ENCODE results near the gene ANAPC1. TPM values are rescaled to one million over a fixed set of nuclear protein-coding genes. Genes with fewer than 3 reads are reported as not detected.
"Not testable (repeated sequence)": the region's sequence is repeated elsewhere in the genome, so short reads cannot be mapped to it uniquely, and the experiment has no call there.

The ANAPC1 gene
- total RNA-seq, 1 donor from 2014 or later = 44.3 TPM

- H3K9me3 Mint-ChIP-seq (ENCODE audit: unreplicated experiment); H3K27me3 Mint-ChIP-seq (ENCODE audit: unreplicated experiment); H3K4me1 Mint-ChIP-seq (ENCODE audit: unreplicated experiment); H3K27ac Mint-ChIP-seq (ENCODE audit: unreplicated experiment); H3K36me3 Mint-ChIP-seq (ENCODE audit: low read depth, unreplicated experiment); H3K4me3 Mint-ChIP-seq (ENCODE audit: unreplicated experiment): not testable (repeated sequence)
- TF ChIP-seq CTCF (IDR thresholded peaks at IDR 0.05; ENCODE audit: unreplicated experiment) = peak; percentile 52
- peak; percentile 85 for DNase-seq (ENCODE audit: low spot score)
Measured at GRCh38 chr2:111747410-111748115, 136.4 kb downstream of the ANAPC1 start.

GRCh38 chr2:111744751-111745150 lies 139.2 kb downstream of the ANAPC1 start:
- not testable (repeated sequence) for H3K27me3 Mint-ChIP-seq (ENCODE audit: unreplicated experiment); H3K36me3 Mint-ChIP-seq (ENCODE audit: low read depth, unreplicated experiment); H3K4me1 Mint-ChIP-seq (ENCODE audit: unreplicated experiment); H3K4me3 Mint-ChIP-seq (ENCODE audit: unreplicated experiment); DNase-seq (ENCODE audit: low spot score); H3K9me3 Mint-ChIP-seq (ENCODE audit: unreplicated experiment); H3K27ac Mint-ChIP-seq (ENCODE audit: unreplicated experiment)

GRCh38 chr2:111741517-111741916 lies 142.5 kb downstream of the ANAPC1 start:
- H3K27me3 Mint-ChIP-seq (ENCODE audit: unreplicated experiment); H3K36me3 Mint-ChIP-seq (ENCODE audit: low read depth, unreplicated experiment); H3K4me3 Mint-ChIP-seq (ENCODE audit: unreplicated experiment); H3K9me3 Mint-ChIP-seq (ENCODE audit: unreplicated experiment); H3K4me1 Mint-ChIP-seq (ENCODE audit: unreplicated experiment); H3K27ac Mint-ChIP-seq (ENCODE audit: unreplicated experiment); DNase-seq (ENCODE audit: low spot score): not testable (repeated sequence)

GRCh38 chr2:111735838-111736721 lies 147.9 kb downstream of the ANAPC1 start:
- not testable (repeated sequence) for H3K9me3 Mint-ChIP-seq (ENCODE audit: unreplicated experiment); H3K27ac Mint-ChIP-seq (ENCODE audit: unreplicated experiment); H3K27me3 Mint-ChIP-seq (ENCODE audit: unreplicated experiment); DNase-seq (ENCODE audit: low spot score); H3K36me3 Mint-ChIP-seq (ENCODE audit: low read depth, unreplicated experiment); H3K4me1 Mint-ChIP-seq (ENCODE audit: unreplicated experiment); H3K4me3 Mint-ChIP-seq (ENCODE audit: unreplicated experiment)
- peak; percentile 62 for TF ChIP-seq CTCF (IDR thresholded peaks at IDR 0.05; ENCODE audit: unreplicated experiment)

GRCh38 chr2:111735420-111735819 lies 148.6 kb downstream of the ANAPC1 start:
- not testable (repeated sequence) for H3K27me3 Mint-ChIP-seq (ENCODE audit: unreplicated experiment); H3K4me1 Mint-ChIP-seq (ENCODE audit: unreplicated experiment); DNase-seq (ENCODE audit: low spot score); H3K9me3 Mint-ChIP-seq (ENCODE audit: unreplicated experiment); H3K27ac Mint-ChIP-seq (ENCODE audit: unreplicated experiment); H3K36me3 Mint-ChIP-seq (ENCODE audit: low read depth, unreplicated experiment); H3K4me3 Mint-ChIP-seq (ENCODE audit: unreplicated experiment)

- not testable (repeated sequence) for DNase-seq (ENCODE audit: low spot score); H3K9me3 Mint-ChIP-seq (ENCODE audit: unreplicated experiment); H3K4me3 Mint-ChIP-seq (ENCODE audit: unreplicated experiment); H3K36me3 Mint-ChIP-seq (ENCODE audit: low read depth, unreplicated experiment); H3K27ac Mint-ChIP-seq (ENCODE audit: unreplicated experiment); H3K27me3 Mint-ChIP-seq (ENCODE audit: unreplicated experiment); H3K4me1 Mint-ChIP-seq (ENCODE audit: unreplicated experiment)
Measured at GRCh38 chr2:111729812-111730458, 154.1 kb downstream of the ANAPC1 start.

- H3K4me1 Mint-ChIP-seq (ENCODE audit: unreplicated experiment); H3K4me3 Mint-ChIP-seq (ENCODE audit: unreplicated experiment); DNase-seq (ENCODE audit: low spot score); H3K27me3 Mint-ChIP-seq (ENCODE audit: unreplicated experiment); H3K27ac Mint-ChIP-seq (ENCODE audit: unreplicated experiment); H3K9me3 Mint-ChIP-seq (ENCODE audit: unreplicated experiment); H3K36me3 Mint-ChIP-seq (ENCODE audit: low read depth, unreplicated experiment): not testable (repeated sequence)
Measured at GRCh38 chr2:111727611-111728110, 156.3 kb downstream of the ANAPC1 start.

GRCh38 chr2:111725742-111726141 lies 158.3 kb downstream of the ANAPC1 start:
- DNase-seq (ENCODE audit: low spot score); H3K4me1 Mint-ChIP-seq (ENCODE audit: unreplicated experiment); H3K27ac Mint-ChIP-seq (ENCODE audit: unreplicated experiment); H3K9me3 Mint-ChIP-seq (ENCODE audit: unreplicated experiment); H3K4me3 Mint-ChIP-seq (ENCODE audit: unreplicated experiment); H3K36me3 Mint-ChIP-seq (ENCODE audit: low read depth, unreplicated experiment); H3K27me3 Mint-ChIP-seq (ENCODE audit: unreplicated experiment): not testable (repeated sequence)

- H3K36me3 Mint-ChIP-seq (ENCODE audit: low read depth, unreplicated experiment); H3K9me3 Mint-ChIP-seq (ENCODE audit: unreplicated experiment); H3K27me3 Mint-ChIP-seq (ENCODE audit: unreplicated experiment); H3K4me1 Mint-ChIP-seq (ENCODE audit: unreplicated experiment); H3K27ac Mint-ChIP-seq (ENCODE audit: unreplicated experiment); H3K4me3 Mint-ChIP-seq (ENCODE audit: unreplicated experiment); DNase-seq (ENCODE audit: low spot score): not testable (repeated sequence)
Measured at GRCh38 chr2:111719610-111720009, 164.4 kb downstream of the ANAPC1 start.
